Activated naive CD4-positive, alpha-beta T cell treated with anti-CD3 and anti-CD28 coated beads, Interleukin-2, amount 10 ng/mL, durations not matched to agents 7 days and 5 days (primary cell): Measurements from ENCODE around the gene MYMX.

ENCODE experiments used
- CTCF ChIA-PET: fragments of 350-600 bp; sonication (Branson Sonifier 250); formaldehyde crosslinking; loops from one replicate; lab custom pipeline; 2021; ENCODE audit warnings: antibody characterized with exemption; lab: Charles Lee
- DNase-seq: peaks from one replicate; pipeline ENCODE4 v3.0.0-alpha.2; 2020
- H3K27ac Mint-ChIP-seq: one replicate; pipeline ENCODE4 v1.8.0; 2021; ENCODE audit warnings: mild to moderate bottlenecking, moderate library complexity, mixed read lengths
- H3K27me3 Mint-ChIP-seq: one replicate; pipeline ENCODE4 v1.8.0; 2021; ENCODE audit warnings: mild to moderate bottlenecking, mixed read lengths
- H3K36me3 Mint-ChIP-seq: one replicate; pipeline ENCODE4 v1.8.0; 2021; ENCODE audit warnings: mixed read lengths
- H3K4me1 Mint-ChIP-seq: one replicate; pipeline ENCODE4 v1.8.0; 2021; ENCODE audit warnings: mixed read lengths
- H3K4me3 Mint-ChIP-seq: one replicate; pipeline ENCODE4 v1.8.0; 2021; ENCODE audit warnings: mild to moderate bottlenecking, moderate library complexity, mixed read lengths
- H3K9me3 Mint-ChIP-seq: one replicate; pipeline ENCODE4 v1.8.0; 2021; ENCODE audit warnings: mixed read lengths

The MYMX gene

DNA sequence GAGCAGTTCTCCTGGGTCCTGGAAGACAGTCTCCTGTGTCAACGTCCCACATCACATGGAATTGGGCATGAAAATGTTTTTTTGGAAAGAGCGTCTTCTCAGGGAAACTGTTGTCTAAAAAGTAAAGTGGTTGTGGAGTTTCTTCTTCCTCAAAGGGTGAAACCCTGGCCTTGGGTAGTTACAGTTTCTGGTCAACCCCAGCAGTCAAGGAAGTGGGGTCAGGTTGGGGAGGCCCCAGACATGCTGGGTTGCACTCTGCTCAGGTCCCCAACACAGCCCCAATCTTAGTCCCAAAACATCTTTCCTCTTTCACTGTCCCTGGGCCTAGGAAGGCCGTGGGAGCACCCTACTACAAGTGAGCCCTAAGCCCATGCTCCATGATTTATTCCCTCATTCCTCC, 49.6 kb downstream of the MYMX start:
- peaks cover 42% of the 10 kb centered on the region for H3K27me3 Mint-ChIP-seq
- peaks cover 62% of the 10 kb centered on the region for H3K4me1 Mint-ChIP-seq
- peaks cover 9% of the 10 kb centered on the region for H3K36me3 Mint-ChIP-seq
- H3K4me3 Mint-ChIP-seq = peak overlapping the region; percentile 85
- no peak overlapping the region for H3K27ac Mint-ChIP-seq
- DNase-seq = no peak
- CTCF ChIA-PET = interaction anchor here (0.7 to 6.7 kb wide), 11 partner anchors 32 to 1164 kb away, joined by 3 to 105 read pairs (median 4); partner anchors contain the start of genes AARS2 and SPATS1
- H3K9me3 Mint-ChIP-seq = no peaks in the 10 kb centered on the region

DNA sequence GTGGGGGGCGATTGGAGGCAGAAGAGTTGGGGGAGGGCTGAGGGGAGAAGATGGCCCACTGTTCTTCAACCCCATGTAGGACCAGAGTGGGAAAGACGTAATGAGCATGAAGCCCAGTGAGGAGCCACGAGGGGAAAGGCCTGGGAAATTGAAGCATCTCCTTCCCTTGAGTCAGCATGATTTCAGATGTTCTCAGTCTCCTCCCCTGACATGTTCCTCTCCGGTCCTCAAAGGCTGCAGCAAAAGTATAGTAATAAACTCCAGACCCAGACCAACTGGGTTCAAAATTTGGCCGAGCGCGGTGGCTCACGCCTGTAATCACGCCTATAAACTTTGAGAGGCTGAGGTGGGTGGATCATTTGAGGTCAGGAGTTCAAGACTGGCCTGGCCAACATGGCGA, 50.5 kb downstream of the MYMX start:
- Mint-ChIP-seq H3K4me3 (no peak overlapping the region), H3K27ac (no peak overlapping the region), H3K36me3 (peaks cover 9% of the 10 kb centered on the region), H3K9me3 (no peaks in the 10 kb centered on the region), H3K27me3 (peaks cover 51% of the 10 kb centered on the region), H3K4me1 (peaks cover 58% of the 10 kb centered on the region)
- CTCF ChIA-PET = interaction anchor here (0.7 to 6.7 kb wide), 19 partner anchors 10 to 1165 kb away, joined by 3 to 105 read pairs (median 4); partner anchors contain the start of genes AARS2 and SPATS1
- DNase-seq = no peak
